ENCODE measurements around the gene COL8A1. TPM values are rescaled to one million over a fixed set of nuclear protein-coding genes. Genes with fewer than 3 reads are reported as not detected.
A peak's percentile ranks its signal among the peaks of the same experiment; 100 is the strongest.
"Not testable (repeated sequence)": the region's sequence is repeated elsewhere in the genome, so short reads cannot be mapped to it uniquely, and the experiment has no call there.

Gene COL8A1
- total RNA-seq: 1 to 10 TPM in 1 of 2 donors, under 1 TPM in 1; 0.42 to 1.9 TPM

DNA sequence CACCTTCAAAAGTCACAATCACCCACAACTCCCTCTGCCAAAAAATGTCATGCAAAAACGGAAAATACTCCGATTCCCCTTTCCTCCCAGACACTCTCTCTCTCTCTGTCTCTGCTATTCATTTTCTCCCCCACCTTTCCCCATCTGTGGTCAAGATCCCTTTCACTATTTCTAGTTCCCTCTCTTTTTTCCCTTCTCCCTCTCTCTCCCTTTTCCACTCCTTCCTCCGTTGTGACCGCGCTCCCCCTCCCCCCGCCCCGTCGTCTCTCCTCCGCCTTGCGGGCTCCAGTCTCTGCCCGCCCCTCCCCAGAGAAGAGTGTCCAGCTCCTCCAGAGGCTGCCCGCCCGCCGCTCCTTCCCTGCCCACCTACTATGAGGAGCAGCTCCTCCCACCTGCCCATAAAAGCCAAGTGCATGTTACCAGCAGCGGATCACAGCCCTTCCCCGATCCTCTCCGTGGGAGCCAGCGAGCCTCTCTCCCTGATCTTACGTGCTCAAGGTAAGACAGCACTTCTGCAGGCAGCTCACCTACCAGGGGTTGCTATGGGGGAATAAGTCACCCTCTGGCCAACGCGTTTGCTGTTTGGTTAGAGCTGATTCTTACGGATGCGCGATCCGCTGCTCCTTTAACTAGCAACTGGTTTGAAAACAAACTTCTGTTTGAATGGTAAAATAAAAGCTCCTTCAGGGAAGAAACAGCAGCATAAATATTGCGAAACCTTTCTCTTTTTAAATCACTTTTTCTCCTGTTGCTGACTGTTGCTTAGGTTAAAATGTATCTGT, at the start of gene COL8A1:
COL8A1 (plus strand) TSS at position 428 of the 782 bp plus-strand sequence. CDS start 152,089 bp downstream, outside the sequence.
- H3K36me3 ChIP-seq: no peaks in the 10 kb centered on the region
- H3K4me1 ChIP-seq: no peaks in the 10 kb centered on the region
- peak; percentile 25 for DNase-seq
- H3K9ac ChIP-seq (ENCODE audit: low read depth in 2 of 2, low read length in 2 of 2): peak within 1 kb of the TSS; percentile 31 to 58
- H3K4me3 ChIP-seq: peak within 1 kb of the TSS; percentile 6
- H3K27ac ChIP-seq: no peak within 1 kb of the TSS
- peaks cover 27% of the 10 kb centered on the region for H3K27me3 ChIP-seq
- TF ChIP-seq, protein P1, sequence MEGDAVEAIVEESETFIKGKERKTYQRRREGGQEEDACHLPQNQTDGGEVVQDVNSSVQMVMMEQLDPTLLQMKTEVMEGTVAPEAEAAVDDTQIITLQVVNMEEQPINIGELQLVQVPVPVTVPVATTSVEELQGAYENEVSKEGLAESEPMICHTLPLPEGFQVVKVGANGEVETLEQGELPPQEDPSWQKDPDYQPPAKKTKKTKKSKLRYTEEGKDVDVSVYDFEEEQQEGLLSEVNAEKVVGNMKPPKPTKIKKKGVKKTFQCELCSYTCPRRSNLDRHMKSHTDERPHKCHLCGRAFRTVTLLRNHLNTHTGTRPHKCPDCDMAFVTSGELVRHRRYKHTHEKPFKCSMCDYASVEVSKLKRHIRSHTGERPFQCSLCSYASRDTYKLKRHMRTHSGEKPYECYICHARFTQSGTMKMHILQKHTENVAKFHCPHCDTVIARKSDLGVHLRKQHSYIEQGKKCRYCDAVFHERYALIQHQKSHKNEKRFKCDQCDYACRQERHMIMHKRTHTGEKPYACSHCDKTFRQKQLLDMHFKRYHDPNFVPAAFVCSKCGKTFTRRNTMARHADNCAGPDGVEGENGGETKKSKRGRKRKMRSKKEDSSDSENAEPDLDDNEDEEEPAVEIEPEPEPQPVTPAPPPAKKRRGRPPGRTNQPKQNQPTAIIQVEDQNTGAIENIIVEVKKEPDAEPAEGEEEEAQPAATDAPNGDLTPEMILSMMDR (IDR thresholded peaks at IDR 0.05): no peak
- no peaks in the 10 kb centered on the region for H3K9me3 ChIP-seq
- intact Hi-C loops (cut with DNase I): no loop called here

DNA sequence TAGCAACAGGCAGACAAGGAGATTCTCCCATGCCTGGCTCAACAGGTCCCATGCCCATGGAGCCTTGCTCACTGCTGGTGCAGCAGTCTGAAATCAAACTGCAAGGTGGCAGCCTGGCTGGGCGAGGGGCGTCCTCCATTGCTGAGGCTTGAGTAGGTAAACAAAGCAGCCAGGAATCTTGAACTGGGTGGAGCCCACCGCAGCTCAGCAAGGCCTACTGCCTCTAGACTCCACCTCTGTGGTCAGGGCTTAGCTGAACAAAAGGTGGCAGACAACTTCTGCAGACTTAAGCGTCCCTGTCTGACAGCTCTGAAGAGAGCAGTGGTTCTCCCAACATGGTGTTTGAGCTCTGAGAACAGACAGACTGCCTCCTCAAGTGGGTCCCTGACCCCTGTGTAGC, 49.2 kb upstream of the COL8A1 start:
- H3K27me3 ChIP-seq; H3K9ac ChIP-seq (ENCODE audit: low read depth in 2 of 2, low read length in 2 of 2); H3K9me3 ChIP-seq; DNase-seq; intact Hi-C loops (cut with DNase I); H3K36me3 ChIP-seq; H3K27ac ChIP-seq; H3K4me3 ChIP-seq; H3K4me1 ChIP-seq: not testable (repeated sequence)

DNA sequence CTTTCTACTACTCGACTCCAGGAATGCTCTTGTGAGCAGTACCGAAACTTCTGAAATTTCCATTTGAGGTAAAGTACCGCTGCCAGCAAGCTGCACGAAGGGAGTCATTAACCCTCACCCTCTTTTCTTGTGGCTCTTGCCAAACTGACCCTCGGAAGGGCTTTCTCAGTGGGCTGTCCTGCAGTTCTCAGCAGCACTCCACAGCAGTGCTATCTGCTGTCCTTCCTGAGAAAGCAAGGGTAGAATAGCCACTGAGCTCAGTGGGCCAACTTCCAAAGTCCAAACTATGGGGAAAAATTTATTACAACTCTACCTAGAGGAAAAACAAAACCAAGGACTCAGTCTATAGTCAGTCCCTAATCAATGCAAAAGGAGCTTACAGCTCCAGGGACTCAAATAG, 38.5 kb upstream of the COL8A1 start:
- Histone ChIP-seq H3K9me3 (no peaks in the 10 kb centered on the region), H3K4me3 (no peak overlapping the region), H3K27me3 (no peaks in the 10 kb centered on the region), H3K36me3 (no peaks in the 10 kb centered on the region), H3K27ac (no peak overlapping the region), H3K4me1 (no peaks in the 10 kb centered on the region), H3K9ac (ENCODE audit: low read depth in 2 of 2, low read length in 2 of 2) (no peak overlapping the region)
- intact Hi-C loops (cut with DNase I): no loop called here
- no peak for DNase-seq
- TF ChIP-seq, protein P1 (IDR thresholded peaks at IDR 0.05): no peak

DNA sequence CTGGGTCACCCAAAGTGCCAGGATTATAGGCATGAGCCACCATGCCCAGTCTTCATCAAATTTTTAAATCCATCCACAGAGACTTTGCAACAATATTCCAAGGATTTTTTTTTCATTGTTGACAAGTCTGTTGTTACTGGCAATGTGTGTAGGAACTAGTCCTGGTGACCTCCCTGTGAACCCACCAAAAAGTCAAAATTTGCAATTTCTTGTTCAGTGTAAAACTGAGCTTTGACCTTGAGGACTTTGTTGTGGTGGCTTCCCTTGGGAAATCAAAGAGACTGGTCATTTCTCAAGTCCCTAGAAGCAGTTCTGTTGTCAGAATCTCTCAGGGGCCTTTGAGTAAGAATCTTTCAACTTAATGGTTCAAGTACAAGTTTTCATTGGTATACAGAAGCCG, 36.9 kb upstream of the COL8A1 start:
- Histone ChIP-seq H3K4me3 (no peak overlapping the region), H3K27me3 (no peaks in the 10 kb centered on the region), H3K36me3 (no peaks in the 10 kb centered on the region), H3K9me3 (no peaks in the 10 kb centered on the region), H3K9ac (ENCODE audit: low read depth in 2 of 2, low read length in 2 of 2) (no peak overlapping the region), H3K4me1 (no peaks in the 10 kb centered on the region), H3K27ac (no peak overlapping the region)
- no peak for DNase-seq
- TF ChIP-seq, protein P1 (IDR thresholded peaks at IDR 0.05): no peak
- intact Hi-C loops (cut with DNase I): no loop called here

DNA sequence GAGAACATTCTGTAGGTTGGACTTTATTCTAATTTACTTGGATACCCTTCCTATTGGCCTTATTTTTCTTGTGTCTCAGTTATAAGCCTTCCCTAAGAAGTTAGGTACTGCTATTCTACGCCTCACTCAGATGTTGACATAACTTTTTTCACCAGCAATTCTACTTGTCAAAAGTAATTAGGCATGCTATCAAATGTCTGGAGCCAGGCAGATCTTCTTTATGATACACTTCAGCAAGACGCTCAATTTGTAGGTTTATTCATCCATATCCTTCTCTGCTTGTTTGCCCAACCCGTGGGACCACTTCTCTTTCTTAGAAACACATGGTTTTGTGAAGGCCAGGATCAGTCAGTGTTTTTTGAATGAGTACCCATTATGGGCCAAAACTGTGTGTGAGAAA, 36.2 kb upstream of the COL8A1 start:
- H3K36me3 ChIP-seq: no peaks in the 10 kb centered on the region
- no peak overlapping the region for H3K27ac ChIP-seq
- intact Hi-C loops (cut with DNase I): no loop called here
- no peaks in the 10 kb centered on the region for H3K27me3 ChIP-seq
- no peak for DNase-seq
- TF ChIP-seq, protein P1 (IDR thresholded peaks at IDR 0.05): no peak
- no peaks in the 10 kb centered on the region for H3K9me3 ChIP-seq
- no peak overlapping the region for H3K9ac ChIP-seq (ENCODE audit: low read depth in 2 of 2, low read length in 2 of 2)
- H3K4me1 ChIP-seq: no peaks in the 10 kb centered on the region
- H3K4me3 ChIP-seq: no peak overlapping the region

DNA sequence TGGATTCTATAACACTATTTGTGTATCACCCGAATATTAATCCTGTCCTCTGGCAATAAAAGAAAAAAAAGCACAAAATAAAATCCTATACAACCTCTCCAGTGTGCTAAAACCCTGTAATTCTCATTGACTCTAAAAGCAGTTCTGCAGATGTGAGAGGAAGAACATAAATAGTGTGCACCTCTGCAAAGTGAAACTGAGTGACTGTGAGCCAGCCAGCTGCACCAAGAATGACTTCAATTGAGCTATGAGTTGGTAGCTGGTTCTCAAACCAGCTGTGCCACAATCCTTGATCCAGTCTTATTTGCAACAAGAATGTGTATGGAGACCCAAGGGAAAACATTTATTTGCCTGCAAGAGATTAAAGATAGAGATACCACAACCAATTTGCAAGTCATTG, 31.2 kb upstream of the COL8A1 start:
- H3K4me3 ChIP-seq: no peak overlapping the region
- H3K4me1 ChIP-seq: no peaks in the 10 kb centered on the region
- DNase-seq: no peak
- intact Hi-C loops (cut with DNase I): no loop called here
- no peaks in the 10 kb centered on the region for H3K36me3 ChIP-seq
- no peak overlapping the region for H3K27ac ChIP-seq
- H3K9me3 ChIP-seq: no peaks in the 10 kb centered on the region
- H3K9ac ChIP-seq (ENCODE audit: low read depth in 2 of 2, low read length in 2 of 2): no peak overlapping the region
- H3K27me3 ChIP-seq: no peaks in the 10 kb centered on the region
- TF ChIP-seq, protein P1 (IDR thresholded peaks at IDR 0.05): no peak
